Measurements from ENCODE around the gene CTTN. TPM values are rescaled to one million over a fixed set of nuclear protein-coding genes. Genes with fewer than 3 reads are reported as not detected.

CTTN gene
- total RNA-seq, 2 experiments from 2014 or later = 5.0 to 9.3 TPM

- CTCF ChIA-PET (ENCODE audit: unreplicated experiment) = no interaction called here
- Histone ChIP-seq H3K9me2 (ENCODE audit: insufficient read depth, low read length) (no peaks in the 10 kb centered on the region), H2AFZ (ENCODE audit: low read length) (no peak overlapping the region), H3K4me2 (ENCODE audit: low read length) (no peak overlapping the region), H3K4me1 (ENCODE audit: insufficient read depth, low read length, poor library complexity, severe bottlenecking) (no peaks in the 10 kb centered on the region), H3K27ac (ENCODE audit: low read depth, low read length, poor library complexity, severe bottlenecking) (no peak overlapping the region), H3K9me3 (ENCODE audit: low read length) (no peaks in the 10 kb centered on the region), H3K36me3 (ENCODE audit: insufficient read depth, low read length) (no peaks in the 10 kb centered on the region), H3K79me2 (ENCODE audit: insufficient read depth, low read depth, low read length) (no peaks in the 10 kb centered on the region), H4K20me1 (ENCODE audit: insufficient read depth, low read length) (no peaks in the 10 kb centered on the region), H3K4me3 (ENCODE audit: low read depth, low read length, poor library complexity, severe bottlenecking) (no peak overlapping the region)
- intact Hi-C loops (cut with micrococcal nuclease; ENCODE audit: unreplicated experiment) = no loop called here
- TF ChIP-seq EZH2phosphoT487 (IDR thresholded peaks at IDR 0.05; ENCODE audit: borderline replicate concordance, low read depth, low read length) = no peak
- no peak for TF ChIP-seq CTCF (conservative IDR thresholded peaks at IDR 0.05; ENCODE audit: low read length)
- BruUV-seq (replicated peaks) = no TSS peak
- POLR2A ChIA-PET = no interaction called here
- DNase-seq (ENCODE audit: low spot score) = no peak
Measured at GRCh38 chr11:70440206-70440605, 41.9 kb downstream of the CTTN start.

GRCh38 chr11:70443773-70444030, 45.4 kb downstream of the CTTN start:
- BruUV-seq (replicated peaks) = no TSS peak
- Histone ChIP-seq H3K9me2 (ENCODE audit: insufficient read depth, low read length) (no peaks in the 10 kb centered on the region), H3K9me3 (ENCODE audit: low read length) (peaks cover 5% of the 10 kb centered on the region; the same call in 1 of the 2 replicates), H3K4me2 (ENCODE audit: low read length) (no peak overlapping the region), H3K79me2 (ENCODE audit: insufficient read depth, low read depth, low read length) (no peaks in the 10 kb centered on the region), H3K4me3 (ENCODE audit: low read depth, low read length, poor library complexity, severe bottlenecking) (no peak overlapping the region), H3K36me3 (ENCODE audit: insufficient read depth, low read length) (no peaks in the 10 kb centered on the region), H4K20me1 (ENCODE audit: insufficient read depth, low read length) (no peaks in the 10 kb centered on the region), H3K4me1 (ENCODE audit: insufficient read depth, low read length, poor library complexity, severe bottlenecking) (no peaks in the 10 kb centered on the region), H3K27ac (ENCODE audit: low read depth, low read length, poor library complexity, severe bottlenecking) (no peak overlapping the region), H2AFZ (ENCODE audit: low read length) (no peak overlapping the region)
- CTCF ChIA-PET (ENCODE audit: unreplicated experiment) = no interaction called here
- intact Hi-C loops (cut with micrococcal nuclease; ENCODE audit: unreplicated experiment) = no loop called here
- DNase-seq (ENCODE audit: low spot score) = no peak
- TF ChIP-seq EZH2phosphoT487 (IDR thresholded peaks at IDR 0.05; ENCODE audit: borderline replicate concordance, low read depth, low read length) = no peak
- TF ChIP-seq CTCF (conservative IDR thresholded peaks at IDR 0.05; ENCODE audit: low read length) = no peak
- POLR2A ChIA-PET = no interaction called here

- intact Hi-C loops (cut with micrococcal nuclease; ENCODE audit: unreplicated experiment) = no loop called here
- DNase-seq (ENCODE audit: low spot score) = no peak
- Histone ChIP-seq H2AFZ (ENCODE audit: low read length) (no peak overlapping the region), H3K4me1 (ENCODE audit: insufficient read depth, low read length, poor library complexity, severe bottlenecking) (no peaks in the 10 kb centered on the region), H3K4me3 (ENCODE audit: low read depth, low read length, poor library complexity, severe bottlenecking) (no peak overlapping the region), H3K36me3 (ENCODE audit: insufficient read depth, low read length) (no peaks in the 10 kb centered on the region), H3K4me2 (ENCODE audit: low read length) (no peak overlapping the region), H3K9me2 (ENCODE audit: insufficient read depth, low read length) (no peaks in the 10 kb centered on the region), H3K79me2 (ENCODE audit: insufficient read depth, low read depth, low read length) (no peaks in the 10 kb centered on the region), H4K20me1 (ENCODE audit: insufficient read depth, low read length) (no peaks in the 10 kb centered on the region), H3K9me3 (ENCODE audit: low read length) (peaks cover 16% of the 10 kb centered on the region), H3K27ac (ENCODE audit: low read depth, low read length, poor library complexity, severe bottlenecking) (no peak overlapping the region)
- POLR2A ChIA-PET = no interaction called here
- BruUV-seq (replicated peaks) = no TSS peak
- TF ChIP-seq CTCF (conservative IDR thresholded peaks at IDR 0.05; ENCODE audit: low read length) (no peak), EZH2phosphoT487 (IDR thresholded peaks at IDR 0.05; ENCODE audit: borderline replicate concordance, low read depth, low read length) (no peak)
- CTCF ChIA-PET (ENCODE audit: unreplicated experiment) = no interaction called here
Measured at GRCh38 chr11:70445091-70445490, 46.8 kb downstream of the CTTN start.
